Liver (tissue), 9 donors: ENCODE data around the gene CX3CL1. TPM values are rescaled to one million over a fixed set of nuclear protein-coding genes. Genes with fewer than 3 reads are reported as not detected.

ENCODE experiments used
- DNase-seq: peaks from one replicate; pipeline ENCODE4 v3.0.0-alpha.2; 2017; ENCODE audit warnings: low spot score
- H3K27ac ChIP-seq, 2 donors: one replicate each; pipeline ENCODE4 v1.7.0; 2013; ENCODE audit warnings: inconsistent platforms in 2 of 2, low read length in 2 of 2, control low read depth in 1 of 2, low read depth in 1 of 2, mild to moderate bottlenecking in 1 of 2
- H3K27me3 ChIP-seq, 4 donors: one replicate each; pipeline versions ENCODE4 v1.6.1 to v1.7.0; 2013; ENCODE audit warnings: low read length in 3 of 4, inconsistent platforms in 1 of 4, mild to moderate bottlenecking in 1 of 4, moderate library complexity in 1 of 4; ENCODE audit not compliant: control insufficient read depth in 4 of 4, insufficient read depth in 4 of 4
- H3K36me3 ChIP-seq, 4 donors: one replicate each; pipeline versions ENCODE4 v1.6.1 to v1.7.0; 2013; ENCODE audit warnings: low read length in 3 of 4, mild to moderate bottlenecking in 3 of 4, low read depth in 1 of 4, moderate library complexity in 1 of 4; ENCODE audit not compliant: control insufficient read depth in 4 of 4, insufficient read depth in 3 of 4
- H3K4me1 ChIP-seq, 4 donors: one replicate each; pipeline versions ENCODE4 v1.6.1 to v1.7.0; 2013; ENCODE audit warnings: low read length in 3 of 4, mild to moderate bottlenecking in 3 of 4, moderate library complexity in 1 of 4; ENCODE audit not compliant: control insufficient read depth in 4 of 4, insufficient read depth in 4 of 4
- H3K4me3 ChIP-seq, 3 donors: one replicate each; pipeline versions ENCODE4 v1.6.1 to v1.7.0; 2013; ENCODE audit warnings: low read length in 3 of 3, control low read depth in 1 of 3, low read depth in 1 of 3, mild to moderate bottlenecking in 1 of 3
- H3K9ac ChIP-seq, 2 donors: one replicate each; pipeline ENCODE4 v1.7.0; 2013; ENCODE audit warnings: low read length in 2 of 2, mild to moderate bottlenecking in 2 of 2, moderate library complexity in 2 of 2, control low read depth in 1 of 2, low read depth in 1 of 2
- H3K9me3 ChIP-seq, 4 donors: one replicate each; pipeline versions ENCODE4 v1.6.1 to v1.7.0; 2013; ENCODE audit warnings: low read length in 3 of 4; ENCODE audit not compliant: control insufficient read depth in 4 of 4
- ATF3 ChIP-seq: IDR thresholded peaks from 2 replicates; pipeline ENCODE4 v1.6.1; 2016; ENCODE audit warnings: antibody characterized with exemption
- CTCF ChIP-seq: fragments of 150-350 bp; IDR thresholded peaks from 2 replicates; pipeline ENCODE4 v1.5.1; 2017; ENCODE audit warnings: improper control_type of control experiment, low read depth, low read length; ENCODE audit not compliant: missing input control
- EGR1 ChIP-seq, 2 donors: IDR thresholded peaks; 2 replicates each; pipeline ENCODE4 v1.6.1; 2016 to 2018; ENCODE audit warnings: antibody characterized with exemption in 2 of 2, low read depth in 2 of 2
- FOXA1 ChIP-seq: IDR thresholded peaks from 2 replicates; pipeline ENCODE4 v1.6.1; 2016; ENCODE audit warnings: antibody characterized with exemption
- FOXA2 ChIP-seq: IDR thresholded peaks from 2 replicates; pipeline ENCODE4 v1.6.1; 2016; ENCODE audit warnings: antibody characterized with exemption
- GABPA ChIP-seq, 2 donors: IDR thresholded peaks in 1 of 2; conservative IDR thresholded peaks in 1 of 2; 2 replicates each; pipeline ENCODE4 v1.6.1; 2016; ENCODE audit warnings: antibody characterized with exemption in 2 of 2, mild to moderate bottlenecking in 1 of 2, moderate library complexity in 1 of 2
- HNF4A ChIP-seq, 2 donors: conservative IDR thresholded peaks; 2 replicates each; pipeline ENCODE4 v1.6.1; 2016; ENCODE audit warnings: antibody characterized with exemption in 2 of 2, mild to moderate bottlenecking in 2 of 2
- HNF4G ChIP-seq: IDR thresholded peaks from 2 replicates; pipeline ENCODE4 v1.6.1; 2016; ENCODE audit warnings: antibody characterized with exemption
- JUND ChIP-seq, 2 donors: IDR thresholded peaks; 2 replicates each; pipeline ENCODE4 v1.6.1; 2016; ENCODE audit warnings: antibody characterized with exemption in 2 of 2
- MAX ChIP-seq: IDR thresholded peaks from 2 replicates; pipeline ENCODE4 v1.6.1; 2016; ENCODE audit warnings: antibody characterized with exemption
- NR2F2 ChIP-seq: IDR thresholded peaks from 2 replicates; pipeline ENCODE4 v1.6.1; 2016; ENCODE audit warnings: antibody characterized with exemption
- RAD21 ChIP-seq, 2 donors: IDR thresholded peaks; 2 replicates each; pipeline ENCODE4 v1.6.1; 2016; ENCODE audit warnings: antibody characterized with exemption in 2 of 2, mild to moderate bottlenecking in 2 of 2
- REST ChIP-seq: IDR thresholded peaks from 2 replicates; pipeline ENCODE4 v1.6.1; 2016; ENCODE audit warnings: antibody characterized with exemption, mild to moderate bottlenecking
- RXRA ChIP-seq, 2 donors: IDR thresholded peaks; 2 replicates each; pipeline ENCODE4 v1.6.1; 2017 to 2018; ENCODE audit warnings: antibody characterized with exemption in 2 of 2, mild to moderate bottlenecking in 1 of 2
- SP1 ChIP-seq: IDR thresholded peaks from 2 replicates; pipeline ENCODE4 v1.6.1; 2018; ENCODE audit warnings: antibody characterized with exemption, mild to moderate bottlenecking
- TAF1 ChIP-seq: conservative IDR thresholded peaks from 2 replicates; pipeline ENCODE4 v1.6.1; 2016; ENCODE audit warnings: antibody characterized with exemption, mild to moderate bottlenecking
- YY1 ChIP-seq: IDR thresholded peaks from 2 replicates; pipeline ENCODE4 v1.6.1; 2016; ENCODE audit warnings: antibody characterized with exemption, mild to moderate bottlenecking
- ZBTB33 ChIP-seq: IDR thresholded peaks from 2 replicates; pipeline ENCODE4 v1.6.1; 2016; ENCODE audit warnings: antibody characterized with exemption
- WGBS: extraction: QIAGEN DNeasy Blood & Tissue Kit; methylation state at CpG from one replicate; pipeline ENCODE4 v1.1.7; 2013; 5-methylcytosine and 5-hydroxymethylcytosine counted together
- polyA plus RNA-seq, 2 donors: library from polyadenylated mRNA; stranded (reverse) in 1 of 2; unstranded in 1 of 2; fragments of 200-250 nt in 1 of 2; fragments of >200 nt in 1 of 2; fragmentation: Nextera tagmentation in 1 of 2; extraction: Ambion mirVana in 1 of 2; gene quantifications; one replicate each; pipeline versions ENCODE4 v1.2.1 to v1.2.3, GENCODE V29; 2013 to 2015
- total RNA-seq, 2 donors: library from RNA; depleted of rRNA; stranded (reverse); fragments of >200 nt; gene quantifications; one replicate each; pipeline ENCODE4 v1.2.3, GENCODE V29; 2014
- donor health status: healthy.
- donor health status: healthy.
- donor health status: healthy.
- donor health status: healthy.
- donor health status: healthy.

The CX3CL1 gene
- total and polyA plus RNA-seq, 4 donors: 2.5 to 5.9 (median 5.1) TPM

GRCh38 chr16:57403965-57404817 lies 31.9 kb downstream of the CX3CL1 start, which contains the start of gene CCL17:
CCL17 (plus strand) TSS chr16:57404767; CDS start chr16:57413933, 9,166 bp downstream.
- H3K9me3 ChIP-seq: no peaks in the 10 kb centered on the region
- H3K27ac ChIP-seq: no peak within 1 kb of the TSS
- H3K36me3 ChIP-seq: no peaks in the 10 kb centered on the region
- no peaks in the 10 kb centered on the region for H3K27me3 ChIP-seq
- no peak for TF ChIP-seq CTCF
- TF ChIP-seq TAF1: no peak
- no peak for TF ChIP-seq YY1
- TF ChIP-seq HNF4A (conservative IDR thresholded peaks at IDR 0.05): no peak
- TF ChIP-seq RXRA (IDR thresholded peaks at IDR 0.05): no peak
- no peak for TF ChIP-seq RAD21 (IDR thresholded peaks at IDR 0.05)
- TF ChIP-seq SP1: no peak
- TF ChIP-seq HNF4G: no peak
- no peak for TF ChIP-seq NR2F2
- no peak for TF ChIP-seq ZBTB33
- no peak for TF ChIP-seq EGR1 (IDR thresholded peaks at IDR 0.05; ENCODE audit: low read depth in 2 of 2)
- TF ChIP-seq FOXA2: no peak
- TF ChIP-seq REST: no peak
- no peak within 1 kb of the TSS for H3K9ac ChIP-seq
- DNase-seq: no peak
- whole genome bisulfite sequencing: 87% methylated on average over 17 of the region's 17 CpGs
- no peaks in the 10 kb centered on the region for H3K4me1 ChIP-seq
- H3K4me3 ChIP-seq: no peak within 1 kb of the TSS

GRCh38 chr16:57405097-57405496 lies 32.8 kb downstream of the CX3CL1 start:
- WGBS: 88% methylated on average over 3 of the region's 3 CpGs
- no peak overlapping the region for H3K9ac ChIP-seq
- H3K27ac ChIP-seq: no peak overlapping the region
- H3K36me3 ChIP-seq: no peaks in the 10 kb centered on the region
- no peaks in the 10 kb centered on the region for H3K4me1 ChIP-seq
- no peak overlapping the region for H3K4me3 ChIP-seq
- no peaks in the 10 kb centered on the region for H3K9me3 ChIP-seq
- H3K27me3 ChIP-seq: no peaks in the 10 kb centered on the region
- DNase-seq: no peak
- TF ChIP-seq RAD21 (IDR thresholded peaks at IDR 0.05) (no peak), FOXA1 (no peak), GABPA (IDR thresholded peaks at IDR 0.05 in 1 of 2, conservative IDR thresholded peaks at IDR 0.05 in 1 of 2) (no peak), CTCF (no peak), HNF4A (conservative IDR thresholded peaks at IDR 0.05) (no peak), SP1 (no peak), MAX (no peak), YY1 (no peak), NR2F2 (no peak), RXRA (IDR thresholded peaks at IDR 0.05) (no peak), TAF1 (no peak), HNF4G (no peak), JUND (IDR thresholded peaks at IDR 0.05) (no peak), ATF3 (no peak), EGR1 (IDR thresholded peaks at IDR 0.05; ENCODE audit: low read depth in 2 of 2) (no peak)
